HG03039 (cell line): ENCODE measurements around the gene LMO7.
"Not testable (repeated sequence)": the region's sequence is repeated elsewhere in the genome, so short reads cannot be mapped to it uniquely, and the experiment has no call there.

Source experiments
- ATAC-seq: cut with Tn5 transposase; IDR thresholded peaks from one replicate; pipeline ENCODE4 v1.9.1; 2021; ENCODE audit warnings: mild to moderate bottlenecking, moderate library complexity; ENCODE audit not compliant: unreplicated experiment

Gene LMO7

DNA sequence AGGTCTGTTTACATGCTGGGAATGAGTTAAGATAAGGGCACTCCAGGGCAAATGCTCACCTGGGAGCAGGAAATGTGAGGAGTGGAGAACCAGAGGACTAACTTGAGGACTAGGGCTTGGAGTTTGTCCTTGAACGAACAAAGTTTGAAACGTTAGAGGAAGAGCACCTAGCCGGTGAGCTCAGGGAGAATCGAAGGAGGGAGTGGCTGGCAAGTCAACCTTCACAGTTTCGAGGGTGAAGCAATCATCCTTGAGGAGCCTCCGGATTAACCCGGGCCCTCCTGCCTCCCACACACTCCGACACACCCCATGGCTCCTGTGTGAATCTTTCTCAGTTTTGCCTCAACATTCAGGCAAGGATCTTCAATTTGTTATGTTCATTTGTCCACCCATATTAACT, 58.6 kb downstream of the LMO7 start:
- no peak for ATAC-seq

DNA sequence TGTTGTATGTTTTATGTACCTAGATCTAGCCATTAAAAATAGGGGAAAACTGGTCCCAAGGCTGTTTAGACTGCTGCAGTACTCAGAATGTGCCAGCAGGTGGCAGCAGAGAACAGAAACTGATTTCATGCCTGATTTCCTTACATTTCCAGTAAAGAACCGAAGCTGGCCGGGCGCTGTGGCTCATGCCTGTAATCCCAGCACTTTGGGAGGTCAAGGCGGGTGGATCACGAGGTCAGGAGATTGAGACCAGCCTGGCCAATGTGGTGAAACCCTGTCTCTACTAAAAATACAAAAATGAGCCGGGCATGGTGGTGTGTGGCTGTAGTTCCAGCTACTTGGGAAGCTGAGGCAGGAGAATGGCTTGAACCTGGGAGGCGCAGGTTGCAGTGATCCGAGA, 59.8 kb downstream of the LMO7 start:
- ATAC-seq: peak; percentile 60

DNA sequence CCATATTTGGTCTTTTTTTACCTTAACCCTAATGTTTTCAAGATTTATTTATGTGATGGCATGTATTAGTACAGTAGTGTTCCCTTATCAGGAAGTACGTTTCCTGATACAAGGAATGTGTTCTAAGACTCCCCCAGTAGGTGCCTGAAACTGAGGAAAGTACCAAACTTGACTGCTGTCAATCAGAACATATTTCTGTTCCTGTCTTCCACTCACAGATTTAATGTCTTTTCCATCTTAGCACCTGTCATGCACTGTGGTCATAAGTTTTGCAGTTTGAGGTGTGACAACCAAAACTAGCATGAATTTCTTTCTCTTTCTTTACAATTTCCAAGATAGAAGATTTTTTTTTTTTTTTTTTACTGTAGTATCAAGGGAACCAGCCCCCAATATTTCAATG, 62.9 kb downstream of the LMO7 start:
- ATAC-seq: no peak

- ATAC-seq: not testable (repeated sequence)
These were observed 63.6 kb downstream of the LMO7 start for GRCh38 chr13:75699717-75700116.

GRCh38 chr13:75700552-75700951, 64.4 kb downstream of the LMO7 start:
- no peak for ATAC-seq

DNA sequence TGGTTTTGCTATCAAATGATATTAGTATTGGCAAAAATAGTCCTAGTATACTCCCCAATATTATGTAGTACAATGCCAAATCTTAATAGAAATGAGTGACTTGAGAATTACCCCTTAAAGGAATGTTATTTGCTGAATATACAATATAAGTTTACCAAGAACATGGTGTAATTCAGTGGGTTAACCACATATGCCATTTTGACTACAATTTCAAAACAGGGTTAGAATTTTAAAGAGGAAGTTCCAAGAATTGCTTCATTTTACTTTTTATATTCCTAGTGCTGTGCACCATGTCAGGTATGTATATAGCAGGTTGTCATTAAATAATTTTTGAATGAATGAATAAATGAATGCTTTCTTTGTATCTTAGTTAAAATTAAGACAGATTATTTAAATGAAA, 66.3 kb downstream of the LMO7 start:
- ATAC-seq: no peak

DNA sequence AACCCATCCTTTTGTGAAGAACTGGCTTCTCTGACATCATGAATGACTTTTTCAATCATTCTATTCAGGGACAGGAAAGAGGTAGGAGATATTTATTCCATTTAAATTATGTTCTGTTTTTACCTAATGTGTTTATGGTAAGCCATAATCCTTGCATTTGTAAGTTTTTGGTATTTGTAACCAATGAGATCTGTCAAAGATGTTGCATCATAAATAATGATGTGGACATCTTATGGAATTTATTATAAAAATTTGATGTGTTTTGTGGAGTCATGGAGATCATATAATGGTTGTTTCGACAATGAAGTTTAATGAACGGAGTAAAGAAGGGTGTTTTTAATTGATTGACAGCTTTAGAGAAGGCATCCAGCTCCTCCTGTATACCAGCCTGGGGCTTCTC, 67.6 kb downstream of the LMO7 start:
- ATAC-seq: no peak

DNA sequence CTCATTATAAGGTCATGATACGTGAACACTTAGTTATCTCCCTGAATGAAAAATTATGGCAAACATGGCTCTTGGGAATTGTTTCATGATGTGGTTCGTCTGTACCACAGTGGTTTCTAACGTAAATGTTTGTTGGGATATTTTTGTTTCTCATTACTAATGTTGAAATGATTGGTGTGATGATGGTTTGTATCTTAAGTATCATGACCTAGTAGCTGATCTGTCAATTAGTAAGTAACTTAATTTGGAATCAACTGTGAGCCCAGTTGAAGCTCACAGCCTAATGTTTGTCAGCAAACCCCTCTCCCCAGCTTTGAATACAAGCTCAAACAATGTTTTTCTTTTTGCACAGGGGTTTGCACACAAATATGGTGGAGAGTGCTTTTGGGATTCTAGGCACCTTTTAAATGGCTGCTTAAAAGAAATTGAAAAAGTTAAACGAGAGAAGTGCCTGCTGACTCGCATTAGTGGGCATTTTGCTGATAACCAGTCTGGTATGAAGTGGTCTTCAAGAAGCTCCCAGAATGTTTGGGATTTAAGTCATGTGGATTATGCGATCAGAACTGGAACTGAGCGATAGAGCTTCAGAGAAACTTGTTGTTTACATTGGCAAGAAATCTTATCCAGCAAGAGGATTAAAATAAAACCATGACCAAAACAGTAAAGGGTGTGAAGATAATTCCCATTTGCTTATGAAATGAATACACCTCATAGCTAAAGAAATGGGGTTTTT, 68.2 kb downstream of the LMO7 start:
- ATAC-seq: no peak

DNA sequence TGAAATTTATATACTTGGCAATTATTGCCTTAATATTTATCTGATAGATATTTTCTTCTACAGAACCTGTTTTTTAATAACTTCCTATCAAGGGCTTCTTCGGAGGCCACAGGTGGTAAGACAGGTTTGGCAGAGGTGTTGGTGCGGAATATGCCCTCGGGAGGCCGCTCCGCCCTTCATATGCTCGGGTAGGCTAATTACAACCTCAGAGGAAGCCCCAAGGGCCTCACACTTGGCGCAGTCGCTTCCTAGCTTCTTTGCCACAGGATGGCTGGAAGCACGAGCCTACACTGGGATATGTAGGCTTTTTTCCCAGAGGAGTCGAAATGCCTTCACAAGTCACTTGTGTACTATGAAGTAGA, 68.8 kb downstream of the LMO7 start:
- no peak for ATAC-seq

GRCh38 chr13:75705395-75705794, 69.3 kb downstream of the LMO7 start:
- ATAC-seq: no peak

- no peak for ATAC-seq
These were observed 69.8 kb downstream of the LMO7 start for GRCh38 chr13:75705908-75706307.

- no peak for ATAC-seq
These were observed 77.7 kb downstream of the LMO7 start for GRCh38 chr13:75713852-75714251.

DNA sequence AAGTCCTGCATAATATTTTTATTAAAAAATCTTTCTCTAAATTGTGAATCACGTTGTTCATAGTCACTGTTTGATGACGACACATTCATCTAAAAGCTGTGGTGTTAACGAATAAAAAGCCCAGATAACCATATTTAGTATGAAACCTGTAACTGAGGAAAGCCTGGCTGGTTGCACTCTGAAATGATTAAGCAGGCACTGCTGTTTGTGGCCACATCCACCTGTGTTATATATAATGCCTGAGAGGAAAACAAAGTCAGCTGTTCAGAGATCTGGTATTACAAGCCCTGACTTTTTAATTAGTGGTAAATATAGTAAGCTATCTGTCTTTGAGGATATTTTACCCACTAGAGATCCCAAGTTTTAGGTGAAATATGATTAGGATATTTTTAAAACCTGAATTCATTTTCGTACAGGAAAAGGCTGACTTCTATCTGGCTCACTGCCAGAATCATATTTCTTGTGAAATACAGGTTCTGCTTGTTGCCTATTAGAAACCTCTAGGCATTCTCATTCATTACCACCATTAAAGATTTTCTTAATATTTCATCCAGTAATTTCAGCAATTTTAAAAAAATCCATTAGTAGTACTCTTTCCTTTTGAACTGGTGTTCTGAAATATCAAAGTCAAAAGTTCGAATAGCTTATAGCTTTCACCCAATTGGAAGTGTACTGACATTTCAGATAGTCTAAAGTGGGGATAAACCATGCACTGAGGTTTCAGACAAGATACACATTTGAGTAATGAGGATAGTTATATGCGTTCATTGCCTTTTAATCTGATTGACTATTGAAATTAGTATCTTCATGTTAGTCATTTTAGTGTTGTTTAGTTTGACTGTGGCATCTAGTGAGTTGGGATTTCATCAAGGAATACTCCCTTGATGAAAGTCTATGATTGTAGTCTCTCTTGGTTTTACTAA, 79.7 kb downstream of the LMO7 start:
- ATAC-seq: peak; percentile 91

- ATAC-seq: no peak
These were observed 81.4 kb downstream of the LMO7 start for GRCh38 chr13:75717525-75717924.

GRCh38 chr13:75721307-75721706, 85.2 kb downstream of the LMO7 start:
- no peak for ATAC-seq

GRCh38 chr13:75723901-75724300, 87.8 kb downstream of the LMO7 start:
- no peak for ATAC-seq

DNA sequence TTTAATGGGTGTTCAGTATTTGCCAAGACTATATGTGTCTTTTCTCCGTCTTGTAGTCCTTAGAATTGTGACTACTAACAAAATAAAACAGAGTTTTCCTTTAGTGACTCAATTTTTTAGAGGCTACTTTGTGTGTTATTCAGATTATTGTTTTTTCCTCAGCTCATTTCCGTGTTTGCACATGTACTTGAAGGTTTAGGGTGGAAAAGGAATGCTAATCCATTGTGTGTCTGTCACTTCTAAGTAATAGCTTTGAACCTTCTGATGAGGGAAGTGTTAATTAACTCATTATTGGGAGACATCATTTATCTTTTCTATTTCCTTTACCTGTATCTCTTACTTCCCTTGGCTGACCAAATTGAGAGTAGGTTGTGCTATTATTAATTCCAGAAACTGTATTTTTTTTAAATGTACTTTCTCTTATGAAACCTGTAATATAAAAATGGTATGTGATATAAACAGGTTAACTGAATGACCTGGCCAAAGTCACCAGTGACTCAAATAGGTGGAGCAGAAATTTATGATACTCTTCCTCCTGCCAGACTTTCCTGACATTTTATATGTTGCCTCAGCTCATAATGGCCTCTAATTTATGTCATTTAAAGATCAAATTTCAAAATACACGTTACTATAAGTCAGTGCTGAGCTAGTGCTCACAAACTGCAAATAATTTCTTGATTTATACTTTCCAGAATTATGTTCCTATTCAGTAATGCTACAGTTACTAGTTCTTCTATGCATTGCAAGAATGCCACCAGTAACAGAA, 88.8 kb downstream of the LMO7 start:
- no peak for ATAC-seq

DNA sequence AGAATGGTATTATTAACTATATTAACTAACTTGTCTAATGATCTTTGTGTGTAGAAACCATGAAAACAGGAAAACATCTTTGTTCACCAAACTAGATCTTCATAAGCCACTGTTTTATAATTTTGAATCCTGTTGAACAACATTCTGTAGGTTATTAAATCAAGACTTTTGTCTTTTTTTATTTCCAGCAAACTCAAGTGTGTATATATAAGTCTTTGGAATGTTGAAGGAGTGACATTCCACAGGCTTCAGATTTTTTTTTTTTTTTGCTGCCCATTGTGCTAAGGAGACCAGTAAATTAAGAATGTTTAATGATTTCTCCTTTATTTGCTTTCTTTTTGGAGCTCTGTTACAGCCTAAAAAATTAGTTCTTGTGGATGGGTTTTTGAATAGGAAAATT, 89.6 kb downstream of the LMO7 start:
- ATAC-seq: no peak

GRCh38 chr13:75726306-75726705, 90.2 kb downstream of the LMO7 start:
- ATAC-seq: no peak

GRCh38 chr13:75733113-75733512, 97.0 kb downstream of the LMO7 start:
- not testable (repeated sequence) for ATAC-seq

DNA sequence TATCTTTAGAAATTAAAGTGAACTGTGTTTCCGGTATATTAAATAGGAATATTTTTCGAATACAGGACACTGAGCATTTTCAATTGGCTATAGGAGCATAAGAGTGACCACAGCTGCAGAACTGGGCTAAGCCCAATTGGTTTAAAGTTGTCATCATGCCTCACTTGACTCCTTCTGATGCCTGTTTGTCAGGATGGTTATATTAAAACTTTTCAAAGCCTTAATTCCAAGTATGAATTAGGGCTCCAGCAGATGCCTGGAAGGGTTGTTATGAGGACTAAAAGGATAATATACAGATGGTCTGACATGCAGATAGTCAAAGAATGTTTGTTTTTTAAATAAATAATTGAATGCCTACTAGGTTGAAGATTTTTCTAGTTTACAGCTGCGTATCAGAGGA, 100.0 kb downstream of the LMO7 start:
- ATAC-seq: no peak

- ATAC-seq: no peak
These were observed 102.7 kb downstream of the LMO7 start for GRCh38 chr13:75738841-75739240.
